Measurements from ENCODE around the gene MARCHF7.
"Not testable (repeated sequence)": the region's sequence is repeated elsewhere in the genome, so short reads cannot be mapped to it uniquely, and the experiment has no call there.

Gene MARCHF7

GRCh38 chr2:159712929-159713420, 669 bp downstream of the MARCHF7 start:
- no peak for TF ChIP-seq CTCF (conservative IDR thresholded peaks at IDR 0.05)
- H3K27ac ChIP-seq: peak overlapping the region; percentile 98

GRCh38 chr2:159713631-159714246, 1.4 kb downstream of the MARCHF7 start:
- no peak for TF ChIP-seq CTCF (conservative IDR thresholded peaks at IDR 0.05)
- H3K27ac ChIP-seq: peak overlapping the region; percentile 98

- TF ChIP-seq CTCF (conservative IDR thresholded peaks at IDR 0.05): no peak
- H3K27ac ChIP-seq: peak overlapping the region; percentile 98
Observed at GRCh38 chr2:159714247-159714930, 2.1 kb downstream of the MARCHF7 start.

- peak overlapping the region; percentile 41; the same call in 1 of the 2 replicates for H3K27ac ChIP-seq
Observed at GRCh38 chr2:159715451-159715850, 3.1 kb downstream of the MARCHF7 start.

GRCh38 chr2:159716409-159716808, 4.1 kb downstream of the MARCHF7 start:
- not testable (repeated sequence) for H3K27ac ChIP-seq

More at GRCh38 chr2:159715451-159715850, 3.1 kb downstream of the MARCHF7 start:
- no peak for TF ChIP-seq CTCF (conservative IDR thresholded peaks at IDR 0.05)

GRCh38 chr2:159716857-159717256, 4.6 kb downstream of the MARCHF7 start:
- no peak for TF ChIP-seq CTCF (conservative IDR thresholded peaks at IDR 0.05)
- H3K27ac ChIP-seq: no peak overlapping the region

GRCh38 chr2:159720676-159721075, 8.4 kb downstream of the MARCHF7 start:
- no peak for TF ChIP-seq CTCF (conservative IDR thresholded peaks at IDR 0.05)

GRCh38 chr2:159722580-159722979, 10.3 kb downstream of the MARCHF7 start:
- no peak for TF ChIP-seq CTCF (conservative IDR thresholded peaks at IDR 0.05)
- no peak overlapping the region for H3K27ac ChIP-seq

More at GRCh38 chr2:159720676-159721075, 8.4 kb downstream of the MARCHF7 start:
- H3K27ac ChIP-seq: no peak overlapping the region

GRCh38 chr2:159724795-159725572, 12.7 kb downstream of the MARCHF7 start:
- not testable (repeated sequence) for H3K27ac ChIP-seq
